ENCODE data around the gene CCDC92B.
"Not testable (repeated sequence)": the region's sequence is repeated elsewhere in the genome, so short reads cannot be mapped to it uniquely, and the experiment has no call there.

The CCDC92B gene

DNA sequence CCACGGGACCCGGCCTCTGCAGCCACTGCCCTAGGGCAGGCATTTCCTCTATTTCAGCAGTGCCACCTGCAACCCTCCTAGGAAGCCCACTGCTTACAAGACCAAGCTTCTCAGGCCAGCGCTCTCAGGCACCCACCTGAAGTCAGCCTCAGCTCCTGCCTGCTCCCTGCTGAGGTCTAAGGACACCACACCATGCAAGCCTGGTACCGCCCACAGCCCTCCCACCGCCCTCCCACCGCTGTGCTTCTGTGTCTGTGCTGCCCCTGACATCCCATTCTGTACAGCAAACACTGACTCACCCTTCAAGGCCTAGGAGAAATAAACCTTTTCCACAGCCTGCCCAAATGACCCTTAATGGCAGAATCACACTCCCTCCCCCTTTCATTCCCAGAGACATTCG lies 44.2 kb downstream of the CCDC92B start:
- H3K36me3 Mint-ChIP-seq: no peaks in the 10 kb centered on the region
- H3K4me1 Mint-ChIP-seq (ENCODE audit: low read depth): peaks cover 28% of the 10 kb centered on the region
- H3K27ac Mint-ChIP-seq: no peak overlapping the region

DNA sequence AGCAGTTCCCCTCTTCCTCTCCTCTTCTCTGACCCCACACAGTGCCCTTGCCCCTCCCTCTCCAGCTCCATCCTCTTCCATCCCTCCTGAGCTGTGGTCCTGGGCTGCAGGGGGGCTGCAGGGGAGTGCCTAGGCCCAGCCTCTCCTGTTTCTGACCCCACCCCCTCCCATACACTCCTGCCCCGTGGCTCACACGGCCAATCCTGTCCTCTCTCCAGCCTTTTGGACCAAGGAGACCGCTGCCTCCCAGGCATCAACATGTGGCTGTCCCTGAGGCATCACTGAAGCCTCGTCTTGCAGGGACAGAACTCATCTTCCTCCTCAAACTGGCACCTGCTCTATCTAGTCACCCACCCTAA lies 44.6 kb downstream of the CCDC92B start:
- no peak overlapping the region for H3K4me3 Mint-ChIP-seq
- H3K36me3 Mint-ChIP-seq: no peaks in the 10 kb centered on the region
- no peaks in the 10 kb centered on the region for H3K27me3 Mint-ChIP-seq
- peaks cover 24% of the 10 kb centered on the region for H3K4me1 Mint-ChIP-seq (ENCODE audit: low read depth)
- H3K27ac Mint-ChIP-seq: no peak overlapping the region
- no peaks in the 10 kb centered on the region for H3K9me3 Mint-ChIP-seq (ENCODE audit: low read depth)

More for the DNA sequence above, 44.2 kb downstream of the CCDC92B start:
- Mint-ChIP-seq H3K9me3 (ENCODE audit: low read depth) (no peaks in the 10 kb centered on the region), H3K27me3 (no peaks in the 10 kb centered on the region), H3K4me3 (no peak overlapping the region)

- no peaks in the 10 kb centered on the region for H3K27me3 Mint-ChIP-seq
- no peaks in the 10 kb centered on the region for H3K36me3 Mint-ChIP-seq
- peaks cover 18% of the 10 kb centered on the region for H3K4me1 Mint-ChIP-seq (ENCODE audit: low read depth)
- no peak overlapping the region for H3K4me3 Mint-ChIP-seq
- H3K9me3 Mint-ChIP-seq (ENCODE audit: low read depth): no peaks in the 10 kb centered on the region
- no peak overlapping the region for H3K27ac Mint-ChIP-seq
Measured at GRCh38 chr17:2704031-2704889, 45.2 kb downstream of the CCDC92B start.

DNA sequence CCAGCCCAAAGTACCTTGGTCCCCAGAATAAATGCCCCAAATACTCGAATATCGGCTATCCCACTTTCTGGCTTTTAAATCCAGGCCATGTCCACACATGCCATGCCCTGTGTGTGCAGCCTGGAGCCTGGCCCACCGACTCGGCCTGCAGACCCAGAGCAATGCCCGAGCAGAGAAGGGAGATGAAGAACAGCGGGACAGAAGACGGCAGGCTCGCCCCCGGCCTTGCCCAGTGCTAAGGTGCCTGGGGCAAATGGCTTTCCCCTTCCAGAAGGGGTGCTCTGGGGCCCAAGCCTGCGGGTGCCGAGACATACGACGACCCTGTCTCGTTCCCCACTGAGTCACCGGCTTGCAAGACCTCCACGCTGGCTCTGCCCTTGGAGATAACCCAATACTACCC lies 45.8 kb downstream of the CCDC92B start:
- Mint-ChIP-seq H3K4me1 (ENCODE audit: low read depth) (peaks cover 13% of the 10 kb centered on the region), H3K27me3 (no peaks in the 10 kb centered on the region), H3K4me3 (no peak overlapping the region), H3K36me3 (no peaks in the 10 kb centered on the region), H3K27ac (no peak overlapping the region), H3K9me3 (ENCODE audit: low read depth) (no peaks in the 10 kb centered on the region)

DNA sequence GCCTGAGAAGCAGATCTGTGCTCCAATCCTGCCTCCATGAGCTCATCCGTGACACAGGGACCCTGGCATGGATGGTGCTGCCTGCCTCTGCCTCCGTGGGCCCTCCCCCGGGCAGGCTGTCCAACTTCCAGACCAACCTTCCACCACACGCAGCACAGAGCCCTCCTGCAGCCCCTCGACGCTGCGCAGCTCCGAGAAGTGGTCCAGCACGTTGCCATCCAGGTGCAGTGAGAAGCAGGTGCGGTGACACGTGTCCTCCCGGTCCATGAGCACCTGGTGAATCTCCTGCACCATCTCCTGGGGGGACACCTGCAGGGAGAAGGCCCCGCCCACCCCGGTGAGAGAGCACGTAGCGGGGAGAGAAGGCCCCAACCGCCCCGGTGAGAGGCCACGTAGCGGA lies 46.3 kb downstream of the CCDC92B start:
- no peaks in the 10 kb centered on the region for H3K27me3 Mint-ChIP-seq
- H3K36me3 Mint-ChIP-seq: no peaks in the 10 kb centered on the region
- peaks cover 10% of the 10 kb centered on the region for H3K4me1 Mint-ChIP-seq (ENCODE audit: low read depth)
- H3K9me3 Mint-ChIP-seq (ENCODE audit: low read depth): no peaks in the 10 kb centered on the region
- no peak overlapping the region for H3K4me3 Mint-ChIP-seq
- H3K27ac Mint-ChIP-seq: no peak overlapping the region

- H3K27ac Mint-ChIP-seq: no peak overlapping the region
- no peaks in the 10 kb centered on the region for H3K36me3 Mint-ChIP-seq
- no peak overlapping the region for H3K4me3 Mint-ChIP-seq
- H3K9me3 Mint-ChIP-seq (ENCODE audit: low read depth): no peaks in the 10 kb centered on the region
- no peaks in the 10 kb centered on the region for H3K27me3 Mint-ChIP-seq
- H3K4me1 Mint-ChIP-seq (ENCODE audit: low read depth): peaks cover 9% of the 10 kb centered on the region
Measured at GRCh38 chr17:2701996-2702741, 47.3 kb downstream of the CCDC92B start.

- Mint-ChIP-seq H3K36me3 (no peaks in the 10 kb centered on the region), H3K27ac (no peak overlapping the region), H3K4me3 (no peak overlapping the region), H3K4me1 (ENCODE audit: low read depth) (peaks cover 6% of the 10 kb centered on the region), H3K9me3 (ENCODE audit: low read depth) (no peaks in the 10 kb centered on the region), H3K27me3 (no peaks in the 10 kb centered on the region)
Measured at GRCh38 chr17:2701161-2701995, 48.1 kb downstream of the CCDC92B start.

- Mint-ChIP-seq H3K27ac (no peak overlapping the region), H3K4me1 (ENCODE audit: low read depth) (peaks cover 3% of the 10 kb centered on the region), H3K27me3 (no peaks in the 10 kb centered on the region), H3K9me3 (ENCODE audit: low read depth) (no peaks in the 10 kb centered on the region), H3K36me3 (no peaks in the 10 kb centered on the region), H3K4me3 (no peak overlapping the region)
Measured at GRCh38 chr17:2700491-2701141, 48.8 kb downstream of the CCDC92B start.

GRCh38 chr17:2700030-2700490 lies 49.4 kb downstream of the CCDC92B start:
- Mint-ChIP-seq H3K4me1 (ENCODE audit: low read depth) (no peaks in the 10 kb centered on the region), H3K27me3 (no peaks in the 10 kb centered on the region), H3K9me3 (ENCODE audit: low read depth) (no peaks in the 10 kb centered on the region), H3K4me3 (no peak overlapping the region), H3K27ac (no peak overlapping the region), H3K36me3 (no peaks in the 10 kb centered on the region)

DNA sequence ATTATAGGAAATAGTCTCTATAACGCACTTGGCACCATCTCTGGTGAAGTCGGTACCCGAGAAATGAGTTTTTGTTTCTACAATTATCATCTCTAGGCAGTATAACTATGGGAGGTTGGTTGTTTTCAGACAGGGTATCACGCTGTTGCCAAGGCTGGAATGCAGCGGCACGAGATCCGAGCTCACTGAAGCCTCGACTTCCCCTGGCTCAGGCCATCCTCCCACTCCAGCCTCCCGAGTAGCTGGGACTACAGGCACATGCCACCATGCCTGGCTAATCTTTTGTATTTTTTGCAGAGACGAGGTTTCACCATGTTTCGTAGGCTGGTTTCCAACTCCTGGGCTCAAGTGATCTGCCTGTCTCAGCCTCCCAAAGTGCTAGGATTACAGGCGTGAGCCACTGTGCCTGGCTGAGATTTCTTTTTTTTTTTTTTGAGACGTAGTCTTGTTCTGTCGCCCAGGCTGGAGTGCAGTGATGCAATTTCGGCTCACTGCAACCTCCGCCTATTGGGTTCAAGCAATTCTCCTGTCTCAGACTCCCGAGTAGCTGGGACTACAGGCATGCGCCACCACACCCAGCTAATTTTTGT lies 50.1 kb downstream of the CCDC92B start:
- H3K27me3 Mint-ChIP-seq; H3K4me1 Mint-ChIP-seq (ENCODE audit: low read depth); H3K36me3 Mint-ChIP-seq; H3K4me3 Mint-ChIP-seq; H3K27ac Mint-ChIP-seq; H3K9me3 Mint-ChIP-seq (ENCODE audit: low read depth): not testable (repeated sequence)

DNA sequence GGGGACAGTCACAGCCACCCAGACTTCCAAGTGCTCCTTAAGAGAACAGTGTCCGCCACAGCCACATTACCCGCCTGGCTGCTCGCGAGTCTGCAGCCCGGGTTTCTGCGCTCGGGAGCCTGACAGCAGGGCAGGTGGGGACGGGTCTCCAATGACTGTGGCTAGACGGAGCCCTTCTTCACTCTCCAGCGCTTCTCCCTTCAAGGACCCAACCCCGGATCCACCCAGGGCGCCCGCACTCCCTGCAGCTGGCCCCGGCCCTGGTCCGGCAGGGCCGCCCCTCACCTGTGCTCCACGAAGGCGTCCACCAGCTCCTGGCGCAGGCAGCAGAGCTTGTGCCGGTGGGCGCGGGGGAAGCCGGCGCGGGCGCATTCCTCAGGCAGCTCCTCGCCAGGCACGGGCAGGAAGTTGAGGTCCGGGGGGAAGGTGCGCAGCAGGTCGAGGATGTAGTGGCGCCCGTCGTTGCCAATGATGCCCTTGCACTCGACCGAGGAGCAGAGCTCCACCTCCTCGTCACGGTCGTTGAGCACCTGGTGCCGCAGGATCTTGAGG lies 51.8 kb downstream of the CCDC92B start:
- Mint-ChIP-seq H3K36me3 (no peaks in the 10 kb centered on the region), H3K9me3 (ENCODE audit: low read depth) (no peaks in the 10 kb centered on the region), H3K4me3 (no peak overlapping the region), H3K27ac (no peak overlapping the region), H3K4me1 (ENCODE audit: low read depth) (no peaks in the 10 kb centered on the region), H3K27me3 (no peaks in the 10 kb centered on the region)

DNA sequence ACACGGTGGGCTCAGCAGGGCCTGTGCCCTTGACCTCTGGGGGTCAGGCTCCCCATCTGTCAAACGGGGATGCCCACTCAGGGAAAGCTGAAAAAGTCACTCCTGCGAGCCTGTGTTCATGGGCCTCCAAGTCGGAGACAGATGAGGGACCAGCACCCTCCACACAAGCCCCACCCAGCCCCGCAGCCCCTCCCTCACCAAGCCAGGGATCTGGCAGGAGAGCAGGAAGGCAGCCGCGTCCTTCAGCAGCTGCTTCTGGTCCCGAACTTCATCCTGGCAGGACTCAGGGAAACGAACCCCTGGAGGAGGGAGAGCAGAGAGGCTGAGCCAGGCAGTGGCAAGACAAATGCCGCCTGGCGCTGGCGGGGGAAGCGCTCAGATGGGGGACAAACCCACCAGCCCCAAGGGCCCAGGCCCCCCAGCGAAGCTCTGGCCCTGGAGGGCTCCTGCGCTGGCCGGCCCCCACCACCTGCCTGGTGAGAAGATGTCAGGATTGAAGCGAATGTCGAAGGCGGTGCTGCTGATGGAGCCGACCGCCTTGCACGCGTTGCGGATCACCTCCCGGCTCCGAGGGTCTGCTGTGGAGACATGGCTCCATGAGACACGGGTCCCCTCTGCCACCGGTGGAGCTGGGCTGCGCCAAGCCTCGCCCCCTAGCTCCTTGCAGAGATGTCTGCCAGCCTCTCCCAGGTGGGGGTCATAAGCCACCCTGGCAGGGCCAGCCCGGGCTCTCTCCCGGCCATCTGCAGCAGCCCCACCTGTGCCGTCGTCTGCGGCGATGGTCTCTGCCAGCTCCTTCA lies 53.3 kb downstream of the CCDC92B start:
- no peaks in the 10 kb centered on the region for H3K4me1 Mint-ChIP-seq (ENCODE audit: low read depth)
- no peak overlapping the region for H3K27ac Mint-ChIP-seq
- no peak overlapping the region for H3K4me3 Mint-ChIP-seq

GRCh38 chr17:2695243-2695960 lies 54.0 kb downstream of the CCDC92B start:
- no peaks in the 10 kb centered on the region for H3K27me3 Mint-ChIP-seq
- no peaks in the 10 kb centered on the region for H3K9me3 Mint-ChIP-seq (ENCODE audit: low read depth)
- H3K4me3 Mint-ChIP-seq: no peak overlapping the region
- no peaks in the 10 kb centered on the region for H3K36me3 Mint-ChIP-seq
- H3K4me1 Mint-ChIP-seq (ENCODE audit: low read depth): no peaks in the 10 kb centered on the region
- no peak overlapping the region for H3K27ac Mint-ChIP-seq

More for the DNA sequence above, 53.3 kb downstream of the CCDC92B start:
- Mint-ChIP-seq H3K27me3 (no peaks in the 10 kb centered on the region), H3K9me3 (ENCODE audit: low read depth) (no peaks in the 10 kb centered on the region), H3K36me3 (no peaks in the 10 kb centered on the region)

Measured in activated naive CD8-positive, alpha-beta T cell (primary cell).